Uterus (tissue), 2 donors: ENCODE data around the gene RBM15.

Experiments
- POLR2A ChIP-seq, 2 donors: fragments of 450-650 bp; IDR thresholded peaks; one replicate each; pipeline ENCODE4 v1.6.1; 2016; ENCODE audit warnings: antibody characterized with exemption in 2 of 2, mild to moderate bottlenecking in 1 of 2, moderate library complexity in 1 of 2
- TF ChIP-seq, protein P1 (sequence below), 4 experiments: fragments of 200-600 bp in 2 of 4; fragments of 450-650 bp in 2 of 4; sonication (generic) in 2 of 4; IDR thresholded peaks; one replicate each; pipeline ENCODE4 v1.5.1; 2016 to 2019; ENCODE audit warnings: antibody characterized with exemption in 4 of 4, mild to moderate bottlenecking in 2 of 4, moderate library complexity in 1 of 4

DNA sequence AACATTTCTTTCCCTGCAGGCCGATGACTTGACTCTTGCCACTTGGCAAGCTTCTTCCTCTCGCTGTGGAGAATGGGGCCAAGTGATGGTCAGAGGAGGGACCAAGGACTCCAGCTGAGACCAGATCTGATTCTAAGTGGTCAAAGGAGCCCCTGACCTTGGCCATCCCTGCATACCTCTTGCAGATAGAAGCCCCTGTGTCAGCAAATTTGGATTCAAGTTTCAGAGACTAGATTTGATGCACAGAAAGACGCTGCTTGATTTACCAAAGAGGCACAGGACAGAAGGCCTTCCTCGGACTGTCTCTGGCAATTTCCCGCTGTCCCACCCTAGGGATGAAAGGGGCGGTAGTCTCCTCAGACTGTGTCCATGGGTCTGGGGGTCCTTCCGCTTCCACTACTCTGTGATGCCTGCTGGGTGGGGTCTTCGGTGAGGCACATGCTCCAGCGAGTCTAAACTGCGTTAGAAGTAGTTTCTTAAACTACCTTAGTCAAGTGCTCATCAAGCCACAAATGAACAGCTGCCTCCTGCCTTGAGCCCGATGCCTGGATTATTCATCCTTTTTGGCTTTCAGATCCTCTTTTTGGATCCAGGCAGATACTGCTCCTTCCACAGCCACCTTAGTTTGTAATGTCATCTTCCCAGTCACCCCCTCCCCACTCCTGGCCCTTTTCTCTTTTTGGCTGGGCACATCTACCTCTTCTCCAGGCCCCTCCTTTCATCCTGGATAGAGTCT, 31.8 kb upstream of the RBM15 start:
- TF ChIP-seq, protein P1, sequence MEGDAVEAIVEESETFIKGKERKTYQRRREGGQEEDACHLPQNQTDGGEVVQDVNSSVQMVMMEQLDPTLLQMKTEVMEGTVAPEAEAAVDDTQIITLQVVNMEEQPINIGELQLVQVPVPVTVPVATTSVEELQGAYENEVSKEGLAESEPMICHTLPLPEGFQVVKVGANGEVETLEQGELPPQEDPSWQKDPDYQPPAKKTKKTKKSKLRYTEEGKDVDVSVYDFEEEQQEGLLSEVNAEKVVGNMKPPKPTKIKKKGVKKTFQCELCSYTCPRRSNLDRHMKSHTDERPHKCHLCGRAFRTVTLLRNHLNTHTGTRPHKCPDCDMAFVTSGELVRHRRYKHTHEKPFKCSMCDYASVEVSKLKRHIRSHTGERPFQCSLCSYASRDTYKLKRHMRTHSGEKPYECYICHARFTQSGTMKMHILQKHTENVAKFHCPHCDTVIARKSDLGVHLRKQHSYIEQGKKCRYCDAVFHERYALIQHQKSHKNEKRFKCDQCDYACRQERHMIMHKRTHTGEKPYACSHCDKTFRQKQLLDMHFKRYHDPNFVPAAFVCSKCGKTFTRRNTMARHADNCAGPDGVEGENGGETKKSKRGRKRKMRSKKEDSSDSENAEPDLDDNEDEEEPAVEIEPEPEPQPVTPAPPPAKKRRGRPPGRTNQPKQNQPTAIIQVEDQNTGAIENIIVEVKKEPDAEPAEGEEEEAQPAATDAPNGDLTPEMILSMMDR (IDR thresholded peaks at IDR 0.05): no peak
- no peak for TF ChIP-seq POLR2A (IDR thresholded peaks at IDR 0.05)
